Measurements from ENCODE around the gene FNDC11. TPM values are rescaled to one million over a fixed set of nuclear protein-coding genes. Genes with fewer than 3 reads are reported as not detected.

The FNDC11 gene
- total and polyA plus RNA-seq, 2 of the 13 experiments (the other 11 are each of a cell fraction or from before 2014, with no cell fraction given) = 0.07 TPM; not detected in 1

GRCh38 chr20:63529180-63529860 is 24.6 kb upstream of the FNDC11 start:
- Histone ChIP-seq H3K27me3 (ENCODE audit: control insufficient read depth in 1 of 2, insufficient read depth in 2 of 2, low read length in 2 of 2) (peaks cover 26 to 58% of the 10 kb centered on the region in 2 experiments; a peak in 4 of 5 replicates), H2AFZ (ENCODE audit: low read length) (no peak overlapping the region), H3K27ac (ENCODE audit: extremely low read length, insufficient read depth, low read length) (no peak overlapping the region), H3K4me1 (ENCODE audit: insufficient read depth, low read length) (peaks cover 10% of the 10 kb centered on the region; the same call in 1 of the 2 replicates), H4K20me1 (ENCODE audit: insufficient read depth, low read length) (peaks cover 4% of the 10 kb centered on the region; the same call in 1 of the 2 replicates), H3K4me2 (ENCODE audit: low read depth, low read length) (no peak overlapping the region), H3K9me3 (ENCODE audit: low read length) (no peaks in the 10 kb centered on the region), H3K9ac (ENCODE audit: insufficient read depth, low read depth, low read length) (no peak overlapping the region), H3K79me2 (ENCODE audit: insufficient read depth, low read length) (no peaks in the 10 kb centered on the region), H3K36me3 (replicated peaks in 1 of 2; ENCODE audit: control insufficient read depth in 1 of 2, insufficient read depth in 2 of 2, low read length in 2 of 2) (no peaks in the 10 kb centered on the region), H3K4me3 (replicated peaks in 1 of 3; ENCODE audit: insufficient read depth in 1 of 3, low read depth in 2 of 3, low read length in 3 of 3) (no peak overlapping the region)
- in situ Hi-C loops (cut with HindIII; ENCODE audit: extremely low pct_ligation_motif_present, low pct_unique_long_range_greater_than_20kb) (no loop called here), intact Hi-C loops (cut with micrococcal nuclease; ENCODE audit: unreplicated experiment) (no loop called here)
- BruUV-seq (replicated peaks) = no TSS peak
- peak; percentile 53 for ATAC-seq
- no peak for DNase-seq (ENCODE audit: low spot score)
- 26% methylated on average over 19 of the region's 27 CpGs for WGBS (ENCODE audit: low lambda C conversion rate)
- ChIA-PET CTCF (ENCODE audit: low intra/inter-chr PET ratio, low total read pairs) (no interaction called here), POLR2A (interaction anchor here (0.6 to 1.0 kb wide), 2 partner anchors 8 to 124 kb away, joined by 3 to 4 read pairs; partner anchors contain the start of genes PTK6 and STMN3)
- FAIRE-seq = no peak
- no peak for TF ChIP-seq WIZ (CRISPR knock-in tag; IDR thresholded peaks at IDR 0.05)
- TF ChIP-seq ZNF83 (CRISPR knock-in tag; IDR thresholded peaks at IDR 0.05; ENCODE audit: borderline replicate concordance) = no peak
- TF ChIP-seq RCOR2 (CRISPR knock-in tag; IDR thresholded peaks at IDR 0.05) = no peak
- TF ChIP-seq HNRNPK (IDR thresholded peaks at IDR 0.05; ENCODE audit: low read depth, low read length, poor library complexity, severe bottlenecking) = no peak
- no peak for TF ChIP-seq MEF2D (CRISPR knock-in tag; IDR thresholded peaks at IDR 0.05)
- TF ChIP-seq MXI1 (IDR thresholded peaks at IDR 0.05; ENCODE audit: borderline replicate concordance, low read depth, low read length) = no peak
- TF ChIP-seq EED (CRISPR knock-in tag; IDR thresholded peaks at IDR 0.05) = 0 out of 2 replicates have a peak, but pooled peaks have one; percentile 35
- TF ChIP-seq ZNF75D (CRISPR knock-in tag; IDR thresholded peaks at IDR 0.05; ENCODE audit: borderline replicate concordance) = no peak
- TF ChIP-seq, protein P1, sequence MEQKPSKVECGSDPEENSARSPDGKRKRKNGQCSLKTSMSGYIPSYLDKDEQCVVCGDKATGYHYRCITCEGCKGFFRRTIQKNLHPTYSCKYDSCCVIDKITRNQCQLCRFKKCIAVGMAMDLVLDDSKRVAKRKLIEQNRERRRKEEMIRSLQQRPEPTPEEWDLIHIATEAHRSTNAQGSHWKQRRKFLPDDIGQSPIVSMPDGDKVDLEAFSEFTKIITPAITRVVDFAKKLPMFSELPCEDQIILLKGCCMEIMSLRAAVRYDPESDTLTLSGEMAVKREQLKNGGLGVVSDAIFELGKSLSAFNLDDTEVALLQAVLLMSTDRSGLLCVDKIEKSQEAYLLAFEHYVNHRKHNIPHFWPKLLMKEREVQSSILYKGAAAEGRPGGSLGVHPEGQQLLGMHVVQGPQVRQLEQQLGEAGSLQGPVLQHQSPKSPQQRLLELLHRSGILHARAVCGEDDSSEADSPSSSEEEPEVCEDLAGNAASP (CRISPR knock-in tag; IDR thresholded peaks at IDR 0.05; ENCODE audit: borderline replicate concordance) = no peak
- TF ChIP-seq JARID2 (CRISPR knock-in tag; IDR thresholded peaks at IDR 0.05; ENCODE audit: insufficient replicate concordance) = no peak
- TF ChIP-seq HNRNPLL (IDR thresholded peaks at IDR 0.05; ENCODE audit: low read depth, low read length, poor library complexity, severe bottlenecking) = no peak
- TF ChIP-seq, protein P2, sequence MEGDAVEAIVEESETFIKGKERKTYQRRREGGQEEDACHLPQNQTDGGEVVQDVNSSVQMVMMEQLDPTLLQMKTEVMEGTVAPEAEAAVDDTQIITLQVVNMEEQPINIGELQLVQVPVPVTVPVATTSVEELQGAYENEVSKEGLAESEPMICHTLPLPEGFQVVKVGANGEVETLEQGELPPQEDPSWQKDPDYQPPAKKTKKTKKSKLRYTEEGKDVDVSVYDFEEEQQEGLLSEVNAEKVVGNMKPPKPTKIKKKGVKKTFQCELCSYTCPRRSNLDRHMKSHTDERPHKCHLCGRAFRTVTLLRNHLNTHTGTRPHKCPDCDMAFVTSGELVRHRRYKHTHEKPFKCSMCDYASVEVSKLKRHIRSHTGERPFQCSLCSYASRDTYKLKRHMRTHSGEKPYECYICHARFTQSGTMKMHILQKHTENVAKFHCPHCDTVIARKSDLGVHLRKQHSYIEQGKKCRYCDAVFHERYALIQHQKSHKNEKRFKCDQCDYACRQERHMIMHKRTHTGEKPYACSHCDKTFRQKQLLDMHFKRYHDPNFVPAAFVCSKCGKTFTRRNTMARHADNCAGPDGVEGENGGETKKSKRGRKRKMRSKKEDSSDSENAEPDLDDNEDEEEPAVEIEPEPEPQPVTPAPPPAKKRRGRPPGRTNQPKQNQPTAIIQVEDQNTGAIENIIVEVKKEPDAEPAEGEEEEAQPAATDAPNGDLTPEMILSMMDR (CRISPR knock-in tag; IDR thresholded peaks at IDR 0.05) = peak; percentile 12; the same call in 1 of the 2 replicates
- TF ChIP-seq, protein P3, sequence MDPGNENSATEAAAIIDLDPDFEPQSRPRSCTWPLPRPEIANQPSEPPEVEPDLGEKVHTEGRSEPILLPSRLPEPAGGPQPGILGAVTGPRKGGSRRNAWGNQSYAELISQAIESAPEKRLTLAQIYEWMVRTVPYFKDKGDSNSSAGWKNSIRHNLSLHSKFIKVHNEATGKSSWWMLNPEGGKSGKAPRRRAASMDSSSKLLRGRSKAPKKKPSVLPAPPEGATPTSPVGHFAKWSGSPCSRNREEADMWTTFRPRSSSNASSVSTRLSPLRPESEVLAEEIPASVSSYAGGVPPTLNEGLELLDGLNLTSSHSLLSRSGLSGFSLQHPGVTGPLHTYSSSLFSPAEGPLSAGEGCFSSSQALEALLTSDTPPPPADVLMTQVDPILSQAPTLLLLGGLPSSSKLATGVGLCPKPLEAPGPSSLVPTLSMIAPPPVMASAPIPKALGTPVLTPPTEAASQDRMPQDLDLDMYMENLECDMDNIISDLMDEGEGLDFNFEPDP (CRISPR knock-in tag; conservative IDR thresholded peaks at IDR 0.05) = 0 out of 2 replicates have a peak, but pooled peaks have one; percentile 76
- no peak for TF ChIP-seq ZNF501 (CRISPR knock-in tag; IDR thresholded peaks at IDR 0.05)
- no peak for TF ChIP-seq MEIS1 (CRISPR knock-in tag; IDR thresholded peaks at IDR 0.05; ENCODE audit: borderline replicate concordance)
- TF ChIP-seq ZFP37 (CRISPR knock-in tag; IDR thresholded peaks at IDR 0.05; ENCODE audit: borderline replicate concordance) = no peak
- TF ChIP-seq SRSF4 (IDR thresholded peaks at IDR 0.05; ENCODE audit: low read depth, low read length, poor library complexity, severe bottlenecking) = no peak
- no peak for TF ChIP-seq NR2F2 (IDR thresholded peaks at IDR 0.05; ENCODE audit: borderline replicate concordance, low read depth)
- no peak for TF ChIP-seq TBX3 (IDR thresholded peaks at IDR 0.05; ENCODE audit: borderline replicate concordance)
- TF ChIP-seq ZNF530 (CRISPR knock-in tag; IDR thresholded peaks at IDR 0.05; ENCODE audit: low read depth) = no peak

All from HepG2 (cell line).